HUES6 (cell line): ENCODE results near the gene SLC16A6.

Source experiments
- H3K27ac ChIP-seq: 2 replicates; pipeline ENCODE4 v1.7.0; 2013; ENCODE audit warnings: low read depth, mild to moderate bottlenecking, low read length, inconsistent platforms
- H3K27me3 ChIP-seq: 2 replicates; pipeline ENCODE4 v1.6.1; 2013; ENCODE audit warnings: low read length; ENCODE audit not compliant: control insufficient read depth, insufficient read depth
- H3K36me3 ChIP-seq: 2 replicates; pipeline ENCODE4 v1.6.1; 2013; ENCODE audit warnings: low read length; ENCODE audit not compliant: control insufficient read depth, insufficient read depth
- H3K4me1 ChIP-seq: 2 replicates; pipeline ENCODE4 v1.6.1; 2013; ENCODE audit warnings: low read length; ENCODE audit not compliant: control insufficient read depth, insufficient read depth
- H3K4me3 ChIP-seq: 2 replicates; pipeline ENCODE4 v1.5.1; 2013; ENCODE audit warnings: low read depth, low read length
- H3K9ac ChIP-seq: one replicate; pipeline ENCODE4 v1.6.1; 2013; ENCODE audit warnings: mild to moderate bottlenecking, low read length
- H3K9me3 ChIP-seq: 2 replicates; pipeline ENCODE4 v1.6.1; 2013; ENCODE audit warnings: low read depth, low read length; ENCODE audit not compliant: control insufficient read depth, insufficient read depth

SLC16A6 gene

DNA sequence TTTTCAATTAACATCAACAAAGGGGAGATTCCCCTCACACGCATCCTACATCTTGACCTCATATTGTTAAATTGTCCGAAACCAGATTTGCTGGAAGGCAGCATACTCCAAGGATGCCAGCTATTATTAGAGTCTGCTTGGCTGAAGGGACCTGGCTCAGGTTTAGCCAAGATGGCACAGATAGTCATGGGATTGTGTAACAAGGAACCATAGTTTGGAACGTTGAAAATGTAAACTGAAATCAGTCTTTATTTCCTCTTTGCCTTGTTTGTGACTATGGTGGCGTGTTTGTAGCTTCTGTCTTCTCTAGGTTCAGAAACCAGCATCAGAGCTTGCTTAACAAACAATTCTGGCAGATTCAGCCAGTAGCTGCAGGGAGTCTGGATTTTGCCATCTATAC, 6.3 kb upstream of the SLC16A6 start:
- H3K9ac ChIP-seq: no peak overlapping the region
- H3K4me1 ChIP-seq: peaks cover 47% of the 10 kb centered on the region

DNA sequence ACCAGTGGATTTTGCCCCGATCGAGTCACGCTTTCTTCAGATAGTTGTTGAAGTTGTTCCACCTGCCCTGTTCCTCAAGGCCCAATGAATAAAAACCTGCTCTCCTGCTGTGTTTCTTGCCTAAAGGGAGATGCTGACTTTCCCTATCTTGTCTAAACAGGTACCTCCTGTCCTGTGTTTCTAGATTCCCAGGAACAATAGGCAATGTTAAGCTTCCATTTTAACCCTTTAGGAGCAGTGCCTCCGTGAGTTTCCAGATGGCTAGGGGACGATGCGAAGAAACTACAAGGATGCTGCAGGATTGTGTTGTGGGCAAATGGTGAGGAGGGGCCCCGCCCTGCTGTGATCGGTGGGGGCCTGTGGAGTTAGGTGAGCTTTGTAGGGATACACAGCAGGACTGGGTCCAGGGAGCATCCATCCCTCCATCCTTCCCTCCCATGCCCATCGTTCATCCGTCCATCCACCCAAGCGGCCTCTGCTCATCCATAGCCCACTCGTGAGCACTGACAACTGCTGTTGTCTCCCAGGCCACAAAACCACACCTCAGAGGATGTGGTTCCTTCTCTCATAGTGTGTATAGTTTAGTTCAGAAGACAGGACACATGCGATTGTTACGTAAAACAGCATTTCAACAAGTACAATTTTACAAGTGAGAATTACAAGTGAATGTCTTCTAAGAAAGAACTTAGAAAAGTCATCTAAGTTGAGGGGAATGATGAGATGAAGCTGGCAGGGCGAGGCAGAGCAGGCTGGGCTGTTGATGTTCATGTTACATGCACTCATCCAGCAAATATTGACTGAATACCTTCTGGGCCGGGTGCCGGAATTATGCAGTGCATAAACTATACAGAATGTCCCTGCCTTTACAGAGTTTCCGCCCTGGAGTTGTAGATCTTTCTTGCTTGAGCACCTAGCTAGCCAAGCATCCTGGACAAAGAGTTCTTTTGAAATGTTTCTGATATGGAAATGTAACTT, 5.6 kb upstream of the SLC16A6 start:
- Histone ChIP-seq H3K36me3 (no peaks in the 10 kb centered on the region), H3K27ac (no peak overlapping the region), H3K9ac (no peak overlapping the region), H3K27me3 (peaks cover 29% of the 10 kb centered on the region), H3K9me3 (no peaks in the 10 kb centered on the region), H3K4me3 (no peak overlapping the region), H3K4me1 (peaks cover 40% of the 10 kb centered on the region)

More for the DNA sequence above, 6.3 kb upstream of the SLC16A6 start:
- H3K9me3 ChIP-seq: no peaks in the 10 kb centered on the region
- peaks cover 24% of the 10 kb centered on the region for H3K27me3 ChIP-seq
- no peaks in the 10 kb centered on the region for H3K36me3 ChIP-seq
- H3K27ac ChIP-seq: no peak overlapping the region
- no peak overlapping the region for H3K4me3 ChIP-seq

DNA sequence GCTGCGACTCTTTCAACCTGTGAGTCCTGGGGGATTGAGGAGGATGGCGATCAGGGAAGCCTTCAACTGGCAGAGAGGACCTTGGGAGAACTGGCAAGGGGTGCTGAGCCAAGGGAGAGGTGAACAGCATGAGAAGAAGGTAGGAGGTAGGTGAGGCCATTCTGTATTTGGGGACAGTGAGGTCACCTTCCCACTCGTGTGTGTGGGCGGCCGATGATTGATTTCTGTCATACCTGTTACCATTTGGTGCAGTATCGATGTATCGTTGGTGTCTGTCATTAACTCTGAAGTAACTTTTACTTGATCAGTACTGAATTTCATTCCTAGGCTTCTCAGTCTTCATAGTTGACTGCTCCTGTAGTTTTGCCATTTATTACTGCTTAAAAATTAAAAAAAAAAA, 4.2 kb upstream of the SLC16A6 start:
- H3K36me3 ChIP-seq: no peaks in the 10 kb centered on the region
- H3K4me1 ChIP-seq: peaks cover 36% of the 10 kb centered on the region
- H3K4me3 ChIP-seq: no peak overlapping the region
- no peaks in the 10 kb centered on the region for H3K9me3 ChIP-seq
- peaks cover 38% of the 10 kb centered on the region for H3K27me3 ChIP-seq
- H3K9ac ChIP-seq: no peak overlapping the region
- no peak overlapping the region for H3K27ac ChIP-seq

DNA sequence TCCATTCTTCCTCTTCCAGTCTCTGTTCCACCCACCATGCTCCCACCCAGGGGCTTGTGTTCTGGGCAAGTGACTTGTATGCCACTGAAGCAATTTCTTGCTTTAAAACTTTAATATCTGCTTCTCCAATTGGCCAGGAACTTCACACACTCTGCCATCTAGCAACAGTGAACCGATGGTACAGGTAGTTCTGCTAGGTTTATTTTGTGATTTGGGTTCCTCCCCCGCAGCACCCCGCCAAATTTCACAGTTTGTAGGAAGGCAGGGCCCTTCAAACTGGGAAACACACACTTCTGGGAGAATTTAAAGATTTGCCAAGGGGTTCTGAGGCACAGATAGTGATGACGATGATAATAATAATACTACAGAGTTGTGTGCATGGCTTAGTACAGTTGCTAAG, 3.7 kb upstream of the SLC16A6 start:
- no peak overlapping the region for H3K27ac ChIP-seq
- H3K4me3 ChIP-seq: no peak overlapping the region
- no peaks in the 10 kb centered on the region for H3K9me3 ChIP-seq
- peaks cover 41% of the 10 kb centered on the region for H3K4me1 ChIP-seq
- H3K36me3 ChIP-seq: no peaks in the 10 kb centered on the region
- peaks cover 43% of the 10 kb centered on the region for H3K27me3 ChIP-seq
- H3K9ac ChIP-seq: no peak overlapping the region

DNA sequence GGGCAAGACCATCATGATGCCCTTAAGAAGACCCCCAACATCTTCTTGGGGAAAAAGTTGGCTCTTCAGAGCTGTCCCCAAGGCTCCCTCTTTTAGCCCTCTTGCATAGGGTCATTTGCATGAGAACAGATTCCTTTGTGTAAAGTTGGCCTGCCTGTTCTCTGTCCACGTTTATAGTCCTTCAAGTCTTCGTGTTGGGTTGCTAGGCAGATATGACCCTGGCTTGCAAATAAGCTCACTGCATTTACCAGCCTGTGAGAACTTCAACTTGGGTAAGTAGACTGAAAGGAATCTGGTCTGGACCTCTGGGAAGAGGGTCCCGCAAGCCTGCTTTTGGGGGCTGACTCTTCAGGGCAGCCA, 3.2 kb upstream of the SLC16A6 start:
- H3K27ac ChIP-seq: no peak overlapping the region
- peaks cover 47% of the 10 kb centered on the region for H3K27me3 ChIP-seq
- no peaks in the 10 kb centered on the region for H3K9me3 ChIP-seq
- peaks cover 45% of the 10 kb centered on the region for H3K4me1 ChIP-seq
- no peak overlapping the region for H3K9ac ChIP-seq
- H3K36me3 ChIP-seq: no peaks in the 10 kb centered on the region
- no peak overlapping the region for H3K4me3 ChIP-seq

DNA sequence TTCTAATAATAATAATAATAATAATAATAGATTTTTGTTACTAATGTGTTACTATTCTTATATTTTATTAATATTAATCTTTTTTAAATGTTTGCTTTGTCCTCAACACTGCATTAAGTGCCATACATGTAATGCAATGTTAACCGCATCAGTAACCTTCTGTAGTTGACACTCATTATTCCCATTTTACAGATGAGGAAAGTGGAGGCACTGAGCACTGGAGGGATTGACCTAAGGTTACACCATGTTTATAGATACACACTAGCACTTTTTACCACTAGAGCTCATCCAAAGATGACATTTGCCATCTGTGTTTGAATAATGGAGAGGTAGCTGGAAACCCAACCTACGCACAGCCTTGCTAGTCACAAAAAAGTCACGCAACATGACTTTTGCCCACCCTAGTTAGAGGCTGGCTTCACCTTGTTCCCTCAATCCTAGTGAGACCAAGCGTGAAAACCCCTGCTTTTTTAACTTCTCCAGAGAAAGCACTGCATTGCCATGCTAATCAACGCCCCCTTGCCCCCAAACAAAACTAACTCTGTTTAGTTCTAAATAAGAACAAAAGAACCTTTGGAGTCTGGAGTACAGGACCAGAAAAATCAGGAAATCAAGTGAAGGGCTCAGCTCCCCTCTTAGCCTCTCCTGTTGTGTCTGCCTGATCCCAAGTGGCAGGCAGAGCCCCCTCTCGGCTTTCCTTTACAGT, 2.7 kb upstream of the SLC16A6 start:
- peaks cover 52% of the 10 kb centered on the region for H3K27me3 ChIP-seq
- no peak overlapping the region for H3K4me3 ChIP-seq
- no peaks in the 10 kb centered on the region for H3K36me3 ChIP-seq
- H3K9ac ChIP-seq: no peak overlapping the region
- H3K4me1 ChIP-seq: peaks cover 49% of the 10 kb centered on the region
- no peaks in the 10 kb centered on the region for H3K9me3 ChIP-seq
- no peak overlapping the region for H3K27ac ChIP-seq

DNA sequence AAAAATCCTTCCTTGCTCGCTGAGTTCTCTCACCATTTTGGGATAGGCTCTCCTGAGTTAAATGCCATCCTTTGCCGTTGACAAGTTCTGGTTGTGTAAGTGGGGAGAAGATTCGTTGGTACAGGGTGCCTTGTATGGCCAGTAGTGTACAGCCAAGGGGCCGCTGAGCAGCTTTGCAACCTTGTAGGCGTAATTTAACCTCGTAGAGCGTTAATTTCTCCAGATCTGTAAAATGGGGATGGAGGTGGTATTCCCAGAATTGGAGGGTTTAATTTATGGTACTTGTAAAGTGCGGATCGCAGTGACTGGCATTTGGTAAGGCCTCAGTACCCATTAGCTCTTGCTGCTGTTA, 1.7 kb upstream of the SLC16A6 start:
- Histone ChIP-seq H3K4me3 (peak overlapping the region; percentile 70), H3K27ac (no peak overlapping the region), H3K9ac (peak overlapping the region; percentile 77), H3K36me3 (no peaks in the 10 kb centered on the region), H3K27me3 (peaks cover 57% of the 10 kb centered on the region), H3K4me1 (peaks cover 54% of the 10 kb centered on the region), H3K9me3 (no peaks in the 10 kb centered on the region)

DNA sequence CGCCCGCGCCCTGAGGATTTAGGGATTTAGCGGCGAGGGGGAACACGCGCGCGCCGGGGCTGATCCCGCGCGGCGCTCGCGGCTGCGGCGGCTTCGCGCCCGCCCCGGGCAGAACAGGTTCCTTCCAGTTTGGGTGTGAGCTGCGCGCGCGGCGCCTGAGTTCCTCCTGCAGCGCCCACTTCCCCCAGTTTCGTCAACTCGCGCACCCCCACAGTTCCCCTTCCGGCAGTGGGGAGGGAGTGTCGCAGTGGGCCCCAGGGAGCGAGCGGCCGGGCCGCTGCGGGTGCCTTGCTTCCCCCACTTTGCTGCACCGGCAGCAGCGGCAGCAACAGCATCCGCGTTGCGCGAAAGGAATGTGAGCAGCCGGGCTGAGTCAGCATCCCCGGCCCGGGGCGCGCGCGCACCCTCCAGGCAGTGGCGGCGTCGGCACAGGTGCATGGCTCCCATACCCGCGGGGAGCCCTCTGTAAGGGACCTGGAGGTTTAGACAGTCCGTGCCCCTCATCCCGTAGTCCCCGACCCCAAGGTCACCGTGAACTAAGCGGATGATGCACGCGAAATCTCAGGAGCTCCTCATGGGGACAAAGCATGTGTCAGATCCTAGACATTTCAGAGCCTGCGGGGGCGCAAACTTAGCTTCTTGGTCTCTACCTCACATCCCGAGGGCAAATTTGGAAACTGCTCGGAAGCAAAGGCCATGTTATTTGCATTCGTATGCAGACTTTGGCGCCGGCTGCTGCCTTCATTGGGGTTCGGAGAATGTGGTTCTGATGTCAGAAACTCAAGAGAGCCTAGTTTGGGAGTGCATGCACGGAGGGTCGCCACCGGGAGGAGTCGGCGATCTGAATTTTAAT, 1.1 kb upstream of the SLC16A6 start:
- H3K4me1 ChIP-seq: peaks cover 52% of the 10 kb centered on the region
- no peaks in the 10 kb centered on the region for H3K9me3 ChIP-seq
- H3K4me3 ChIP-seq: peak overlapping the region; percentile 70
- H3K36me3 ChIP-seq: no peaks in the 10 kb centered on the region
- H3K27ac ChIP-seq: peak overlapping the region; percentile 42; the same call in 1 of the 2 replicates
- H3K9ac ChIP-seq: peak overlapping the region; percentile 77
- H3K27me3 ChIP-seq: peaks cover 57% of the 10 kb centered on the region

DNA sequence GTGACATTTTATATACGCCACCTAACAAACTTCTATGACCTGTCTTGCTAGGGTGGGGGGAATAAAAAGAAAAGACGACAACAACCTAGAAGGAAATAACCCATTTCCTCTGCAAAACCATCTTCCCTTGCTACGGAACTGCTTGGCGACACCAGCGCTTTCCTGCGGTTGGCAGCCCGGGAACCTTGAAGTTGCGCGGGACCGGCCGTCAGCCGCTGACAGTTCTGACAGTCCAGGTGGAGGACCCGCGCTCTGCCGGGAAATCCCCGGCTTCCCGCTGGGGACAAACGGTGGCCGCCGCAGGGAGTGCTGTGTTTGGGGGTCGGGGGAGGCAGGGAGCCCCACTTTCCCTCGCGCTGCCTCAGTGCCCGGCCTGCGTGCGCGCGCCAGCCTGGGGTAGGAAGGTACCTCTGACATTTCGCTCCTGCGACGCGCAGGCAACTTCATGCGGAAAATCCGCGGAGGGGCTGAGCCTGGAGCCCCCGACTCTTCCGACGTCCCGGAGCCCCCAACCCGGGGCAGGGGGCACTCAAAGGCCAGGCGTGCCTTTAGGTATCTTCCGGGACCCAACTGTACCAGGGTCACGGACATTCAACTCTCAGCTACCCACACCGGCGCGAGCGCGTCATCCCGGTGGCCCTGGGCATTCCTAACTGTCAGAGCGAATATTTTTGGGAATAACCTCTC, 516 bp downstream of the SLC16A6 start:
- H3K4me3 ChIP-seq: peak overlapping the region; percentile 70
- no peak overlapping the region for H3K27ac ChIP-seq
- no peaks in the 10 kb centered on the region for H3K36me3 ChIP-seq
- H3K4me1 ChIP-seq: peaks cover 44% of the 10 kb centered on the region
- no peaks in the 10 kb centered on the region for H3K9me3 ChIP-seq
- H3K9ac ChIP-seq: peak overlapping the region; percentile 40
- H3K27me3 ChIP-seq: peaks cover 57% of the 10 kb centered on the region

DNA sequence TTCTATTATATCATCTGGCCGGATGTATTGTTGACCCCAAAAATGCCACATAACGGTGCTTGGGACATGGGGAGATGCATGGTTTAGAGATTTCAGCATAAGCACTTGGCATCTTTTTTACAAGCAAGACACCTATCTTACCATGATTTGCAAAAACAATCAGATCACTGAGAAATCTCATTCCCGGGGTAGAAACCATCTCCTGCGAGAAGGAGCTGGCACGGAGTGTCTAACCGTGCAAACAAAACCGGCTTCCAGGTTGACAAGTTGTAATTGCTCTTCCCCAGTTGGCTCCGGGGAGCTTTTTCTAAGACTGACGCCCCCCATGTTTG, 1.0 kb downstream of the SLC16A6 start:
- Histone ChIP-seq H3K9ac (no peak overlapping the region), H3K27ac (no peak overlapping the region), H3K4me1 (peaks cover 41% of the 10 kb centered on the region), H3K9me3 (no peaks in the 10 kb centered on the region), H3K36me3 (no peaks in the 10 kb centered on the region), H3K4me3 (peak overlapping the region; percentile 70), H3K27me3 (peaks cover 55% of the 10 kb centered on the region)
